HepG2 (cell line): Measurements from ENCODE around the gene GPER1. TPM values are rescaled to one million over a fixed set of nuclear protein-coding genes. Genes with fewer than 3 reads are reported as not detected.
A peak's percentile ranks its signal among the peaks of the same experiment; 100 is the strongest.

Experiments used
- BCL6 ChIP-seq: IDR thresholded peaks from 2 replicates; pipeline ENCODE4 v1.6.1; 2016; ENCODE audit warnings: missing genetic modification reagents, missing compliant biosample characterization
- SNRNP70 ChIP-seq: fragments of 200-400 bp; formaldehyde crosslinking; IDR thresholded peaks from 2 replicates; pipeline ENCODE4 v1.6.1; 2017; ENCODE audit warnings: mild to moderate bottlenecking, low read depth, low read length, moderate library complexity
- SP5 ChIP-seq: IDR thresholded peaks from 2 replicates; pipeline ENCODE4 v1.6.1; 2016; ENCODE audit warnings: low read depth, borderline replicate concordance
- YY1 ChIP-seq: IDR thresholded peaks from 2 replicates; pipeline ENCODE4 v1.6.1; 2011; ENCODE audit warnings: low read length, low read depth, moderate library complexity, mild to moderate bottlenecking; ENCODE audit not compliant: insufficient read depth, insufficient replicate concordance
- ZFP36L1 ChIP-seq: sonication (generic); formaldehyde crosslinking; IDR thresholded peaks from 2 replicates; pipeline ENCODE4 v1.8.0; 2022; ENCODE audit warnings: mild to moderate bottlenecking, missing genetic modification reagents, moderate library complexity
- ZNF136 ChIP-seq: sonication (generic); formaldehyde crosslinking; IDR thresholded peaks from 2 replicates; pipeline ENCODE4 v1.8.1; 2022; ENCODE audit warnings: low read depth, mild to moderate bottlenecking, moderate library complexity, missing genetic modification reagents
- ZNF367 ChIP-seq: sonication (generic); formaldehyde crosslinking; IDR thresholded peaks from 2 replicates; pipeline ENCODE4 v1.4.0; 2020; ENCODE audit warnings: missing genetic modification reagents, borderline replicate concordance
- ZNF549 ChIP-seq: sonication (generic); formaldehyde crosslinking; IDR thresholded peaks from 2 replicates; pipeline ENCODE4 v1.5.0; 2020; ENCODE audit warnings: missing genetic modification reagents
- polyA plus RNA-seq, 8 experiments: library from polyadenylated mRNA; depleted of rRNA in 3 of 8; stranded (reverse) in 7 of 8; unstranded in 1 of 8; fragments of >200 nt; fragmentation: Illumina TruSeq in 4 of 8; extraction: Trizol in 4 of 8; gene quantifications; 2 replicates each; pipeline versions ENCODE4 v1.2.1 to v1.2.3, GENCODE V29; 2011 to 2016; ENCODE audit warnings: low read depth in 4 of 8, missing spikeins in 1 of 8, mixed read lengths in 1 of 8; ENCODE audit not compliant: insufficient read depth in 1 of 8
- total RNA-seq, 5 experiments: library from RNA; depleted of rRNA; stranded (reverse); fragments of >200 nt; fragmentation: Illumina TruSeq; extraction: Trizol; gene quantifications; 2 replicates each; pipeline ENCODE4 v1.2.3, GENCODE V29; 2016; ENCODE audit warnings: low read depth in 1 of 5
- TF ChIP-seq, protein P1 (sequence below): sonication (generic); formaldehyde crosslinking; IDR thresholded peaks from 2 replicates; pipeline ENCODE4 v1.5.0; 2020; ENCODE audit warnings: missing genetic modification reagents
- TF ChIP-seq, protein P2 (sequence below): sonication (generic); formaldehyde crosslinking; conservative IDR thresholded peaks from 2 replicates; pipeline ENCODE4 v1.8.0; 2022; ENCODE audit warnings: low read depth, missing genetic modification reagents
- TF ChIP-seq, protein P3 (sequence below): sonication (generic); formaldehyde crosslinking; IDR thresholded peaks from 2 replicates; pipeline ENCODE4 v1.8.1; 2022; ENCODE audit warnings: mild to moderate bottlenecking, missing genetic modification reagents
- TF ChIP-seq, protein P4 (sequence below): sonication (generic); formaldehyde crosslinking; IDR thresholded peaks from 2 replicates; pipeline ENCODE4 v1.5.0; 2020; ENCODE audit warnings: mild to moderate bottlenecking, missing genetic modification reagents, moderate library complexity
- TF ChIP-seq, protein P5 (sequence below), 2 experiments: sonication (generic) in 1 of 2; formaldehyde crosslinking in 1 of 2; IDR thresholded peaks; 2 replicates each; pipeline versions ENCODE4 v1.4.0 to v1.6.1; 2018 to 2020; ENCODE audit warnings: missing genetic modification reagents in 2 of 2, borderline replicate concordance in 1 of 2, low read depth in 1 of 2, mild to moderate bottlenecking in 1 of 2, missing biosample characterization in 1 of 2
- TF ChIP-seq, protein P6 (sequence below): sonication (generic); formaldehyde crosslinking; conservative IDR thresholded peaks from 2 replicates; pipeline ENCODE4 v1.4.0; 2020; ENCODE audit warnings: missing genetic modification reagents
- TF ChIP-seq, protein P7 (sequence below): IDR thresholded peaks from 2 replicates; pipeline ENCODE4 v1.4.0; 2020; ENCODE audit warnings: mild to moderate bottlenecking, missing genetic modification reagents

GPER1 gene
- total and polyA plus RNA-seq, 2 of the 13 experiments (the other 11 are each of a cell fraction or from before 2014, with no cell fraction given): 12.7 to 19.7 TPM

DNA sequence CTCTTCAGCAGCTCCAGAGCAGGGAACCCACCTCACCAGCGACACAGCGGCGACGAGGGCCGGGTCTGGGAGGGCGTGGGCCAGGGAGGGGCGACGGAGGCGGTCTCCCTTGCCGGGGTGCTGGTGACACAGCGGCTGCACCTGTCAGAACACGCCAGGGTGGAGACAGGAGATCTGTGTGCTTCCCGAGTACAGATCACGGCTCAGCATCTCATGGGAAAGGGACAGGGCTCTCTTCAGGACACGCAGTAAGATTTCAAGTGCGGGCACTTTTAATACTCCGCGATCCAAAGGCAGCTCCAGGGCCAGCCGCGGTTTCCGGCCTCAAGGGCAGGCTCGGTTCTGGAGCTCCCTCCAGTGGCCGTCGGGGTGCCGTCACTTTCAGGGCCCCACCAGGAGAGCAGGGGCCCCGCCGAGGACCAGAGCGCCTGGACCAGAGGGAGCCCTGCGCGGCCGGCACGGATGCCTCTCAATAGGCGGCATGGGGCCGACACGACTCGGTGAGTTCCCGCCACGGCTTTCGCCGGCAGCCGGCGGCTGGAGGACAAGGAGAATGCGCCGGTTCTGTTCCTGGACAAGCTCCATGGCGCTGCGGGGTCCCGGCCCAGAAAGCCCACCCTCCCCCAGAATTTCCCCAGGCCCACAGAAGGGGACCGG is 22.2 kb upstream of the GPER1 start (continued):
- TF ChIP-seq, protein P1, sequence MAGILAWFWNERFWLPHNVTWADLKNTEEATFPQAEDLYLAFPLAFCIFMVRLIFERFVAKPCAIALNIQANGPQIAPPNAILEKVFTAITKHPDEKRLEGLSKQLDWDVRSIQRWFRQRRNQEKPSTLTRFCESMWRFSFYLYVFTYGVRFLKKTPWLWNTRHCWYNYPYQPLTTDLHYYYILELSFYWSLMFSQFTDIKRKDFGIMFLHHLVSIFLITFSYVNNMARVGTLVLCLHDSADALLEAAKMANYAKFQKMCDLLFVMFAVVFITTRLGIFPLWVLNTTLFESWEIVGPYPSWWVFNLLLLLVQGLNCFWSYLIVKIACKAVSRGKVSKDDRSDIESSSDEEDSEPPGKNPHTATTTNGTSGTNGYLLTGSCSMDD (CRISPR knock-in tag): no peak
- no peak for TF ChIP-seq ZFP36L1 (CRISPR knock-in tag)
- TF ChIP-seq, protein P2, sequence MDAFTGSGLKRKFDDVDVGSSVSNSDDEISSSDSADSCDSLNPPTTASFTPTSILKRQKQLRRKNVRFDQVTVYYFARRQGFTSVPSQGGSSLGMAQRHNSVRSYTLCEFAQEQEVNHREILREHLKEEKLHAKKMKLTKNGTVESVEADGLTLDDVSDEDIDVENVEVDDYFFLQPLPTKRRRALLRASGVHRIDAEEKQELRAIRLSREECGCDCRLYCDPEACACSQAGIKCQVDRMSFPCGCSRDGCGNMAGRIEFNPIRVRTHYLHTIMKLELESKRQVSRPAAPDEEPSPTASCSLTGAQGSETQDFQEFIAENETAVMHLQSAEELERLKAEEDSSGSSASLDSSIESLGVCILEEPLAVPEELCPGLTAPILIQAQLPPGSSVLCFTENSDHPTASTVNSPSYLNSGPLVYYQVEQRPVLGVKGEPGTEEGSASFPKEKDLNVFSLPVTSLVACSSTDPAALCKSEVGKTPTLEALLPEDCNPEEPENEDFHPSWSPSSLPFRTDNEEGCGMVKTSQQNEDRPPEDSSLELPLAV: no peak
- TF ChIP-seq, protein P3, sequence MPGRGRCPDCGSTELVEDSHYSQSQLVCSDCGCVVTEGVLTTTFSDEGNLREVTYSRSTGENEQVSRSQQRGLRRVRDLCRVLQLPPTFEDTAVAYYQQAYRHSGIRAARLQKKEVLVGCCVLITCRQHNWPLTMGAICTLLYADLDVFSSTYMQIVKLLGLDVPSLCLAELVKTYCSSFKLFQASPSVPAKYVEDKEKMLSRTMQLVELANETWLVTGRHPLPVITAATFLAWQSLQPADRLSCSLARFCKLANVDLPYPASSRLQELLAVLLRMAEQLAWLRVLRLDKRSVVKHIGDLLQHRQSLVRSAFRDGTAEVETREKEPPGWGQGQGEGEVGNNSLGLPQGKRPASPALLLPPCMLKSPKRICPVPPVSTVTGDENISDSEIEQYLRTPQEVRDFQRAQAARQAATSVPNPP (CRISPR knock-in tag): no peak
- TF ChIP-seq, protein P4, sequence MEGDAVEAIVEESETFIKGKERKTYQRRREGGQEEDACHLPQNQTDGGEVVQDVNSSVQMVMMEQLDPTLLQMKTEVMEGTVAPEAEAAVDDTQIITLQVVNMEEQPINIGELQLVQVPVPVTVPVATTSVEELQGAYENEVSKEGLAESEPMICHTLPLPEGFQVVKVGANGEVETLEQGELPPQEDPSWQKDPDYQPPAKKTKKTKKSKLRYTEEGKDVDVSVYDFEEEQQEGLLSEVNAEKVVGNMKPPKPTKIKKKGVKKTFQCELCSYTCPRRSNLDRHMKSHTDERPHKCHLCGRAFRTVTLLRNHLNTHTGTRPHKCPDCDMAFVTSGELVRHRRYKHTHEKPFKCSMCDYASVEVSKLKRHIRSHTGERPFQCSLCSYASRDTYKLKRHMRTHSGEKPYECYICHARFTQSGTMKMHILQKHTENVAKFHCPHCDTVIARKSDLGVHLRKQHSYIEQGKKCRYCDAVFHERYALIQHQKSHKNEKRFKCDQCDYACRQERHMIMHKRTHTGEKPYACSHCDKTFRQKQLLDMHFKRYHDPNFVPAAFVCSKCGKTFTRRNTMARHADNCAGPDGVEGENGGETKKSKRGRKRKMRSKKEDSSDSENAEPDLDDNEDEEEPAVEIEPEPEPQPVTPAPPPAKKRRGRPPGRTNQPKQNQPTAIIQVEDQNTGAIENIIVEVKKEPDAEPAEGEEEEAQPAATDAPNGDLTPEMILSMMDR (CRISPR knock-in tag): peak; percentile 97
- TF ChIP-seq, protein P5, sequence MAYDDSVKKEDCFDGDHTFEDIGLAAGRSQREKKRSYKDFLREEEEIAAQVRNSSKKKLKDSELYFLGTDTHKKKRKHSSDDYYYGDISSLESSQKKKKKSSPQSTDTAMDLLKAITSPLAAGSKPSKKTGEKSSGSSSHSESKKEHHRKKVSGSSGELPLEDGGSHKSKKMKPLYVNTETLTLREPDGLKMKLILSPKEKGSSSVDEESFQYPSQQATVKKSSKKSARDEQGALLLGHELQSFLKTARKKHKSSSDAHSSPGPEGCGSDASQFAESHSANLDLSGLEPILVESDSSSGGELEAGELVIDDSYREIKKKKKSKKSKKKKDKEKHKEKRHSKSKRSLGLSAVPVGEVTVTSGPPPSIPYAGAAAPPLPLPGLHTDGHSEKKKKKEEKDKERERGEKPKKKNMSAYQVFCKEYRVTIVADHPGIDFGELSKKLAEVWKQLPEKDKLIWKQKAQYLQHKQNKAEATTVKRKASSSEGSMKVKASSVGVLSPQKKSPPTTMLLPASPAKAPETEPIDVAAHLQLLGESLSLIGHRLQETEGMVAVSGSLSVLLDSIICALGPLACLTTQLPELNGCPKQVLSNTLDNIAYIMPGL (CRISPR knock-in tag; IDR thresholded peaks at IDR 0.05; ENCODE audit: borderline replicate concordance in 1 of 2, low read depth in 1 of 2): peak; percentile 40 to 66; a peak in 2 of 4 replicates
- TF ChIP-seq, protein P6, sequence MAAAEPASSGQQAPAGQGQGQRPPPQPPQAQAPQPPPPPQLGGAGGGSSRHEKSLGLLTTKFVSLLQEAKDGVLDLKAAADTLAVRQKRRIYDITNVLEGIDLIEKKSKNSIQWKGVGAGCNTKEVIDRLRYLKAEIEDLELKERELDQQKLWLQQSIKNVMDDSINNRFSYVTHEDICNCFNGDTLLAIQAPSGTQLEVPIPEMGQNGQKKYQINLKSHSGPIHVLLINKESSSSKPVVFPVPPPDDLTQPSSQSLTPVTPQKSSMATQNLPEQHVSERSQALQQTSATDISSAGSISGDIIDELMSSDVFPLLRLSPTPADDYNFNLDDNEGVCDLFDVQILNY (CRISPR knock-in tag): no peak
- TF ChIP-seq BCL6 (CRISPR knock-in tag): peak; percentile 28; the same call in 1 of the 2 replicates
- TF ChIP-seq YY1: peak; percentile 53
- TF ChIP-seq ZNF367 (CRISPR knock-in tag): no peak
- TF ChIP-seq ZNF136 (CRISPR knock-in tag): no peak
- TF ChIP-seq, protein P7, sequence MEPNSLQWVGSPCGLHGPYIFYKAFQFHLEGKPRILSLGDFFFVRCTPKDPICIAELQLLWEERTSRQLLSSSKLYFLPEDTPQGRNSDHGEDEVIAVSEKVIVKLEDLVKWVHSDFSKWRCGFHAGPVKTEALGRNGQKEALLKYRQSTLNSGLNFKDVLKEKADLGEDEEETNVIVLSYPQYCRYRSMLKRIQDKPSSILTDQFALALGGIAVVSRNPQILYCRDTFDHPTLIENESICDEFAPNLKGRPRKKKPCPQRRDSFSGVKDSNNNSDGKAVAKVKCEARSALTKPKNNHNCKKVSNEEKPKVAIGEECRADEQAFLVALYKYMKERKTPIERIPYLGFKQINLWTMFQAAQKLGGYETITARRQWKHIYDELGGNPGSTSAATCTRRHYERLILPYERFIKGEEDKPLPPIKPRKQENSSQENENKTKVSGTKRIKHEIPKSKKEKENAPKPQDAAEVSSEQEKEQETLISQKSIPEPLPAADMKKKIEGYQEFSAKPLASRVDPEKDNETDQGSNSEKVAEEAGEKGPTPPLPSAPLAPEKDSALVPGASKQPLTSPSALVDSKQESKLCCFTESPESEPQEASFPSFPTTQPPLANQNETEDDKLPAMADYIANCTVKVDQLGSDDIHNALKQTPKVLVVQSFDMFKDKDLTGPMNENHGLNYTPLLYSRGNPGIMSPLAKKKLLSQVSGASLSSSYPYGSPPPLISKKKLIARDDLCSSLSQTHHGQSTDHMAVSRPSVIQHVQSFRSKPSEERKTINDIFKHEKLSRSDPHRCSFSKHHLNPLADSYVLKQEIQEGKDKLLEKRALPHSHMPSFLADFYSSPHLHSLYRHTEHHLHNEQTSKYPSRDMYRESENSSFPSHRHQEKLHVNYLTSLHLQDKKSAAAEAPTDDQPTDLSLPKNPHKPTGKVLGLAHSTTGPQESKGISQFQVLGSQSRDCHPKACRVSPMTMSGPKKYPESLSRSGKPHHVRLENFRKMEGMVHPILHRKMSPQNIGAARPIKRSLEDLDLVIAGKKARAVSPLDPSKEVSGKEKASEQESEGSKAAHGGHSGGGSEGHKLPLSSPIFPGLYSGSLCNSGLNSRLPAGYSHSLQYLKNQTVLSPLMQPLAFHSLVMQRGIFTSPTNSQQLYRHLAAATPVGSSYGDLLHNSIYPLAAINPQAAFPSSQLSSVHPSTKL: peak; percentile 42; the same call in 1 of the 2 replicates
- TF ChIP-seq ZNF549 (CRISPR knock-in tag): no peak
- no peak for TF ChIP-seq SP5 (CRISPR knock-in tag)
- TF ChIP-seq SNRNP70: no peak
